NCI-H1436 treated with DMSO at 0.1 percent for 48 hours (cell line): Measurements from ENCODE around the gene YBX3.

Experiments used
- DNase-seq: peaks from one replicate; lab custom pipeline; 2025; lab: John Stamatoyannopoulos, UW

YBX3 gene

DNA sequence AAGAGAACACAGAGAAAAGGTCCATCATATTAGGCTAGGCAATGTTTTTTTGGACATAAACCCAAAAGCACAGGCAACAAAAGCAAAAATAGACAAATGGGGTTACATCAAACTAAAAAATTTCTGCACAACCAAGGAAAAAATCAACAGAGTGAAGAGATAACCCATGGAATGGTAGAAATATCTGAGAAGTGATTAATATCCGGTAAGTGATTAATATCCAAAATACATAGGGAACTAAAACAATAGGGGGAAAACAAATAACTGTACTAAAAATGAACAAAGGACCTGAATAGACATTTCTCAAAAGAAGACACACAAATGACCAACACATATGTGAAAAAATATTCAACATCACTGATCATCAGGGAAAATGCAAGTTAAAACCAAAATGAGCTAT lies 53.6 kb downstream of the YBX3 start:
- DNase-seq, result no peak

DNA sequence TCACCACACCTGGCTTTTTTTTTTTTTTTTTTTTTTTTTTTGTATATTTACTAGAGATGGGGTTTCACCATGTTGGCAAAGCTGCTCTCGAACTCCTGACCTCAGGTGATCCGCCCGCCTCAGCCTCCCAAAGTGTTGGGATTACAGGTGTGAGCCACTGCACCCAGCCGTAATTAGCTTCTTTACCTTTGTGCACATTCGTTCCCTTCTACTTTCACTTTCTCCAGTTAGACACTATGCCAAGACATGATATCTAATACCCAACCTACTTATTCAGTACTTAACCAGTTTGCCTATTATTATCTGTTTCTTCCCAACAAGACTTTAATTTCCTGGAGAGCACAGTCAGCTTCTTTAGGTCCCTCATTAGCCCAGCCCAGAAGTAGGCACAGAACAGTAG lies 54.6 kb downstream of the YBX3 start:
- no peak for DNase-seq

- DNase-seq, result no peak
Observed at GRCh38 chr12:10667581-10667980, 55.5 kb downstream of the YBX3 start.

DNA sequence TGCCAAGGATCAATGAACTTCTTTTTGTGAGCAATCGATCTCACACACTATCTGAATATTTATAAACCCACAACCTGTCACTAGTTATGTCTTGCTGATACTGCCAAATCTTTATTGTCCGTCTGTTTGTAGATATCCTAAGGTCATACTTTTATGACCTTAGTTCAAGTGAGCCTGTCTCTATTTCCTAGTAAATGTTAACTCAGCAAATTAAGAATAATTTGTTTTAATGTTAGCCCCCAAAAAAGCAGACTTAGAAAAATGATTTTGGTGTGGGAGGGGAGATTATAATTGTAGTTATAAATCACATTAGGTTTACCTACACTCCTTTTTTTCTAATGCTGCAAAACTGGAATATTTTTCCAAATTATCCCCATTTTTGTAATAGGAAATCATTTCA lies 58.6 kb downstream of the YBX3 start:
- DNase-seq, result no peak

- no peak for DNase-seq
Observed at GRCh38 chr12:10663869-10664268, 59.3 kb downstream of the YBX3 start.

GRCh38 chr12:10661338-10661737 lies 61.8 kb downstream of the YBX3 start:
- DNase-seq, result no peak

- no peak for DNase-seq
Observed at GRCh38 chr12:10654003-10654402, 69.1 kb downstream of the YBX3 start.

- DNase-seq, result no peak
Observed at GRCh38 chr12:10652192-10652591, 70.9 kb downstream of the YBX3 start.
